Measurements from ENCODE around the gene TYMS. TPM values are rescaled to one million over a fixed set of nuclear protein-coding genes. Genes with fewer than 3 reads are reported as not detected.

Gene TYMS
- total and polyA plus RNA-seq, 8 donors = 25.9 to 226 (median 142) TPM

- ATAC-seq = no peak
- Histone ChIP-seq H3K36me3 (no peaks in the 10 kb centered on the region), H3K4me3 (no peak overlapping the region), H3K27me3 (no peaks in the 10 kb centered on the region), H3K4me1 (no peaks in the 10 kb centered on the region), H3K9me3 (no peaks in the 10 kb centered on the region), H3K27ac (no peak overlapping the region)
- intact Hi-C loops (cut with DNase I) = no loop called here
- DNase-seq = no peak
- TF ChIP-seq CTCF (IDR thresholded peaks at IDR 0.05) = no peak
Observed at GRCh38 chr18:644395-645004, 13.0 kb upstream of the TYMS start.

- no peaks in the 10 kb centered on the region for H3K4me1 ChIP-seq
- no peaks in the 10 kb centered on the region for H3K36me3 ChIP-seq
- no peaks in the 10 kb centered on the region for H3K27me3 ChIP-seq
- no peak overlapping the region for H3K4me3 ChIP-seq
- H3K27ac ChIP-seq = no peak overlapping the region
- intact Hi-C loops (cut with DNase I) = no loop called here
- DNase-seq (no peak), ATAC-seq (no peak)
- TF ChIP-seq CTCF (IDR thresholded peaks at IDR 0.05) = no peak
- H3K9me3 ChIP-seq = no peaks in the 10 kb centered on the region
Observed at GRCh38 chr18:647304-647703, 10.1 kb upstream of the TYMS start.

GRCh38 chr18:649341-649740, 8.1 kb upstream of the TYMS start:
- no peaks in the 10 kb centered on the region for H3K9me3 ChIP-seq
- intact Hi-C loops (cut with DNase I) = no loop called here

GRCh38 chr18:650428-650858, 7.0 kb upstream of the TYMS start:
- Histone ChIP-seq H3K4me3 (no peak overlapping the region), H3K9me3 (no peaks in the 10 kb centered on the region), H3K4me1 (no peaks in the 10 kb centered on the region), H3K27me3 (peaks cover 0 to 1% of the 10 kb centered on the region in 2 donors), H3K36me3 (no peaks in the 10 kb centered on the region), H3K27ac (no peak overlapping the region)
- no peak for ATAC-seq
- intact Hi-C loops (cut with DNase I) = no loop called here
- DNase-seq = no peak
- TF ChIP-seq CTCF (IDR thresholded peaks at IDR 0.05) = no peak

More at GRCh38 chr18:649341-649740, 8.1 kb upstream of the TYMS start:
- no peak for DNase-seq
- Histone ChIP-seq H3K27me3 (no peaks in the 10 kb centered on the region), H3K4me3 (no peak overlapping the region), H3K27ac (no peak overlapping the region), H3K36me3 (no peaks in the 10 kb centered on the region), H3K4me1 (no peaks in the 10 kb centered on the region)
- TF ChIP-seq CTCF (IDR thresholded peaks at IDR 0.05) = no peak
- no peak for ATAC-seq

- intact Hi-C loops (cut with DNase I) = no loop called here
- Histone ChIP-seq H3K4me3 (no peak overlapping the region), H3K27me3 (peaks cover 0 to 18% of the 10 kb centered on the region in 2 donors), H3K36me3 (no peaks in the 10 kb centered on the region), H3K27ac (no peak overlapping the region), H3K4me1 (peaks cover 0 to 3% of the 10 kb centered on the region in 2 donors), H3K9me3 (no peaks in the 10 kb centered on the region)
- no peak for TF ChIP-seq CTCF (IDR thresholded peaks at IDR 0.05)
- ATAC-seq (no peak), DNase-seq (no peak)
Observed at GRCh38 chr18:652131-652530, 5.3 kb upstream of the TYMS start.
